ENCODE data around the gene GAGE10.
A peak's percentile ranks its signal among the peaks of the same experiment; 100 is the strongest.

GAGE10 gene

GRCh38 chrX:49303346-49303745 lies at the start of gene GAGE10:
Gene GAGE10, plus strand, starts transcription at chrX:49303646. Its CDS starts 1,214 bp downstream, at chrX:49304860.
- no peak for DNase-seq (ENCODE audit: low spot score)

- DNase-seq (ENCODE audit: low spot score) = no peak
These were observed 48.8 kb upstream of the GAGE10 start for GRCh38 chrX:49254639-49255038.

GRCh38 chrX:49256268-49256995 lies 47.0 kb upstream of the GAGE10 start:
- no peak for DNase-seq (ENCODE audit: low spot score)

- no peak for DNase-seq (ENCODE audit: low spot score)
These were observed 46.2 kb upstream of the GAGE10 start for GRCh38 chrX:49257074-49257790.

- DNase-seq (ENCODE audit: low spot score) = no peak
These were observed 45.3 kb upstream of the GAGE10 start for GRCh38 chrX:49257846-49258748.

GRCh38 chrX:49258749-49259124 lies 44.7 kb upstream of the GAGE10 start:
- DNase-seq (ENCODE audit: low spot score) = no peak

- DNase-seq (ENCODE audit: low spot score) = no peak
These were observed 43.0 kb upstream of the GAGE10 start for GRCh38 chrX:49260221-49260985.

GRCh38 chrX:49262603-49263002 lies 40.8 kb upstream of the GAGE10 start:
- no peak for DNase-seq (ENCODE audit: low spot score)

GRCh38 chrX:49263631-49264030 lies 39.8 kb upstream of the GAGE10 start:
- DNase-seq (ENCODE audit: low spot score) = no peak

GRCh38 chrX:49264460-49264859 lies 39.0 kb upstream of the GAGE10 start, which contains the start of gene FOXP3:
Gene FOXP3, minus strand, starts transcription at chrX:49264710. Its CDS starts 6,205 bp downstream, at chrX:49258505.
- no peak for DNase-seq (ENCODE audit: low spot score)

- DNase-seq (ENCODE audit: low spot score) = no peak
These were observed 36.7 kb upstream of the GAGE10 start for GRCh38 chrX:49266523-49267445.

- no peak for DNase-seq (ENCODE audit: low spot score)
These were observed 34.8 kb upstream of the GAGE10 start for GRCh38 chrX:49268702-49269009.

- peak; percentile 97 for DNase-seq (ENCODE audit: low spot score)
These were observed 34.3 kb upstream of the GAGE10 start for GRCh38 chrX:49269010-49269766.

- no peak for DNase-seq (ENCODE audit: low spot score)
These were observed 33.6 kb upstream of the GAGE10 start, which contains the start of gene PPP1R3F for GRCh38 chrX:49269767-49270248. Gene PPP1R3F, plus strand, starts transcription at chrX:49269793. Its CDS starts 77 bp downstream, at chrX:49269870.

GRCh38 chrX:49270249-49270921 lies 33.1 kb upstream of the GAGE10 start:
- DNase-seq (ENCODE audit: low spot score) = no peak

GRCh38 chrX:49271341-49271740 lies 32.1 kb upstream of the GAGE10 start:
- no peak for DNase-seq (ENCODE audit: low spot score)

- no peak for DNase-seq (ENCODE audit: low spot score)
These were observed 31.0 kb upstream of the GAGE10 start for GRCh38 chrX:49272421-49272820.

GRCh38 chrX:49273181-49273727 lies 30.2 kb upstream of the GAGE10 start:
- DNase-seq (ENCODE audit: low spot score) = no peak

- DNase-seq (ENCODE audit: low spot score) = no peak
These were observed 27.2 kb upstream of the GAGE10 start for GRCh38 chrX:49276207-49276606.

All from hematopoietic multipotent progenitor cell treated with erythropoietin and hydrocortisone succinate and interleukin-3 and kit ligand, for 17 days (in vitro differentiated cells).